Panc1 (cell line): ENCODE results near the gene SSC4D. TPM values are rescaled to one million over a fixed set of nuclear protein-coding genes. Genes with fewer than 3 reads are reported as not detected.
"Not testable (repeated sequence)": the region's sequence is repeated elsewhere in the genome, so short reads cannot be mapped to it uniquely, and the experiment has no call there.

Experiments
- ATAC-seq: fragments of 200-7000 bp; cut with Tn5 transposase; 2 replicates; pipeline ENCODE4 v1.9.1; 2020; ENCODE audit warnings: mild to moderate bottlenecking, moderate library complexity
- BruUV-seq: library from RNA; stranded (reverse); fragments of 400-500 nt; replicated peaks from 2 replicates; lab custom pipeline; 2021; lab: Mats Ljungman, UMichigan
- CTCF ChIA-PET: fragments of 300-600 bp; sonication (Branson Sonifier 250); formaldehyde crosslinking; loops from one replicate; lab custom pipeline; 2022; ENCODE audit warnings: antibody characterized with exemption; lab: Charles Lee
- POLR2A ChIA-PET: fragments of 300-600 bp; sonication (Branson Sonifier 250); formaldehyde crosslinking; loops from one replicate; lab custom pipeline; 2022; ENCODE audit warnings: antibody characterized with exemption; lab: Charles Lee
- DNase-seq: peaks from one replicate; pipeline ENCODE4 v3.0.0-alpha.2; 2010; ENCODE audit warnings: low read depth, low spot score
- H3K27ac ChIP-seq: 2 replicates; pipeline ENCODE4 v1.5.1; 2011; ENCODE audit warnings: mild to moderate bottlenecking, low read length, inconsistent platforms
- H3K27me3 ChIP-seq: fragments of 200-500 bp; sonication (Bioruptor generic); 2 replicates; pipeline ENCODE4 v1.6.0; 2014; ENCODE audit warnings: low read length, inconsistent platforms; ENCODE audit not compliant: control insufficient read depth, insufficient read depth
- H3K36me3 ChIP-seq: fragments of 200-500 bp; sonication (Bioruptor generic); 2 replicates; pipeline ENCODE4 v1.5.1; 2014; ENCODE audit warnings: inconsistent platforms, mild to moderate bottlenecking, low read length, moderate library complexity; ENCODE audit not compliant: control insufficient read depth, insufficient read depth
- H3K4me1 ChIP-seq: 2 replicates; pipeline ENCODE4 v1.5.1; 2011; ENCODE audit warnings: inconsistent platforms, mild to moderate bottlenecking, low read length, moderate library complexity; ENCODE audit not compliant: control insufficient read depth, insufficient read depth
- H3K4me3 ChIP-seq, 2 experiments: 2 replicates each; pipeline ENCODE4 v1.5.1; 2011 to 2012; ENCODE audit warnings: low read depth in 2 of 2, low read length in 2 of 2, mild to moderate bottlenecking in 2 of 2, inconsistent platforms in 1 of 2, moderate library complexity in 1 of 2
- H3K9me3 ChIP-seq: fragments of 200-500 bp; sonication (Bioruptor generic); 2 replicates; pipeline ENCODE4 v1.5.1; 2014; ENCODE audit warnings: low read depth, mild to moderate bottlenecking, inconsistent platforms, low read length, moderate library complexity; ENCODE audit not compliant: control insufficient read depth, insufficient read depth
- POLR2AphosphoS5 ChIP-seq: IDR thresholded peaks from 2 replicates; pipeline ENCODE4 v1.6.1; 2012; ENCODE audit warnings: mild to moderate bottlenecking, low read depth, low read length, moderate library complexity
- SIN3A ChIP-seq: IDR thresholded peaks from 2 replicates; pipeline ENCODE4 v1.6.1; 2012; ENCODE audit warnings: low read depth, mild to moderate bottlenecking, low read length, moderate library complexity, borderline replicate concordance; ENCODE audit not compliant: insufficient read depth
- TCF7L2 ChIP-seq: IDR thresholded peaks from 2 replicates; pipeline ENCODE4 v1.6.1; 2011; ENCODE audit warnings: mild to moderate bottlenecking, low read depth, low read length, inconsistent platforms
- in situ Hi-C: cut with HindIII; loops from 2 replicates; pipeline ENCODE4 v1.10.0; 2016; ENCODE audit warnings: low sequenced_read_pairs, low pct_unique_long_range_greater_than_20kb
- intact Hi-C: fragments of 100-400 bp; cut with micrococcal nuclease; formaldehyde crosslinking; loops from one replicate; pipeline ENCODE4 v1.10.0; 2022; ENCODE audit not compliant: unreplicated experiment
- total RNA-seq: library from RNA; stranded (reverse); gene quantifications from one replicate; pipeline ENCODE4 v1.2.1, GENCODE V29; 2021; ENCODE audit not compliant: unreplicated experiment
- TF ChIP-seq, protein P1 (sequence below), 2 experiments: IDR thresholded peaks; 2 replicates each; pipeline ENCODE4 v1.6.1; 2011 to 2012; ENCODE audit warnings: low read depth in 2 of 2, control low read depth in 1 of 2, low read length in 1 of 2, mild to moderate bottlenecking in 1 of 2, moderate library complexity in 1 of 2; ENCODE audit not compliant: insufficient read depth in 1 of 2
- TF ChIP-seq, protein P2 (sequence below): fragments of 450-650 bp; IDR thresholded peaks from 2 replicates; pipeline ENCODE4 v1.5.1; 2017; ENCODE audit warnings: mild to moderate bottlenecking

The SSC4D gene
- total RNA-seq, 1 experiment from 2014 or later = 1.6 TPM

DNA sequence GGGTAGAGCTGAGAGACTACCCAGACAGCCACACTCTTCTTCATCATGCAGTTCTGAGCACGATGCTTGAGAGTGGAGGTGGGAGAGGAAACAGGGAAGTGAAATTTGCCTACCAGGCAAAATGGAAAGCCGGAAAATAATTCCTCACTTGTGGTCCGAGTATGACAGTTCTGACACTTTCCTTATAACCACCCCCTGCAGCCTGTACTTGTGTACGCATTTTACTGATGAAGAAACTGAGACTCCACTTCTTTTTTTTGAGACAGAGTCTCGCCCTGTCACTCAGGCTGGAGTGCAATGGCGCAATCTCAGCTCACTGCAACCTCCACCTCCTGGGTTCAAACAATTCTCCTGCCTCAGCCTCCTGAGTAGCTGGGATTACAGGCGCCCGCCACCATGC, 6.4 kb downstream of the SSC4D start:
- CTCF ChIA-PET, H3K36me3 ChIP-seq, DNase-seq, POLR2A ChIA-PET, H3K4me3 ChIP-seq, intact Hi-C loops, H3K9me3 ChIP-seq, in situ Hi-C loops, ATAC-seq, H3K27me3 ChIP-seq, H3K27ac ChIP-seq, H3K4me1 ChIP-seq, BruUV-seq: not testable (repeated sequence)

DNA sequence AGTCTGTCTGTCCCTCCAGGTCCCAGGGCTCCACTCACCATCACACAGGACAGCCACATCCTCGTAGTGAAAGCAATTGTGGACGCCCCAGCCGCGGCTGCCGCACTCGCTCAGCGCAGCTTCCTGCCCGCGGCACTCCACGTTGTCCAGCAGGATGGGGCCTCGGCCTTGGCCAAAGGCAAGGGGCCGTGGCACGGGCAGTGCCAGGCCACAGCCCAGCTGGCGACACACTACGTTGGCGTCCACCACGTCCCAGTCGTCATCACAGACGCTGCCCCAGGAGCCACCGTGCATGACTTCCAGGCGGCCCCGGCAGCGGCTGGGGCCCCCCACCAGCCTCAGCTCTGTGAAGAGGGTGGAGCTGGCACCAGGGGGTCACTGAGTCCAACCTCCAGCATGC, 9.2 kb downstream of the SSC4D start:
- intact Hi-C loops (no loop called here), in situ Hi-C loops (no loop called here)
- POLR2A ChIA-PET = interaction anchor here (0.6 kb wide), 1 partner anchor 204 kb away, joined by 4 read pairs; no protein-coding TSS in a partner anchor
- ATAC-seq = no peak
- H3K4me3 ChIP-seq = no peak overlapping the region
- H3K27ac ChIP-seq = no peak overlapping the region
- no peaks in the 10 kb centered on the region for H3K27me3 ChIP-seq
- no peaks in the 10 kb centered on the region for H3K36me3 ChIP-seq
- CTCF ChIA-PET = no interaction called here
- DNase-seq = no peak
- BruUV-seq = no TSS peak
- H3K4me1 ChIP-seq = no peaks in the 10 kb centered on the region
- no peaks in the 10 kb centered on the region for H3K9me3 ChIP-seq
- TF ChIP-seq, protein P1, sequence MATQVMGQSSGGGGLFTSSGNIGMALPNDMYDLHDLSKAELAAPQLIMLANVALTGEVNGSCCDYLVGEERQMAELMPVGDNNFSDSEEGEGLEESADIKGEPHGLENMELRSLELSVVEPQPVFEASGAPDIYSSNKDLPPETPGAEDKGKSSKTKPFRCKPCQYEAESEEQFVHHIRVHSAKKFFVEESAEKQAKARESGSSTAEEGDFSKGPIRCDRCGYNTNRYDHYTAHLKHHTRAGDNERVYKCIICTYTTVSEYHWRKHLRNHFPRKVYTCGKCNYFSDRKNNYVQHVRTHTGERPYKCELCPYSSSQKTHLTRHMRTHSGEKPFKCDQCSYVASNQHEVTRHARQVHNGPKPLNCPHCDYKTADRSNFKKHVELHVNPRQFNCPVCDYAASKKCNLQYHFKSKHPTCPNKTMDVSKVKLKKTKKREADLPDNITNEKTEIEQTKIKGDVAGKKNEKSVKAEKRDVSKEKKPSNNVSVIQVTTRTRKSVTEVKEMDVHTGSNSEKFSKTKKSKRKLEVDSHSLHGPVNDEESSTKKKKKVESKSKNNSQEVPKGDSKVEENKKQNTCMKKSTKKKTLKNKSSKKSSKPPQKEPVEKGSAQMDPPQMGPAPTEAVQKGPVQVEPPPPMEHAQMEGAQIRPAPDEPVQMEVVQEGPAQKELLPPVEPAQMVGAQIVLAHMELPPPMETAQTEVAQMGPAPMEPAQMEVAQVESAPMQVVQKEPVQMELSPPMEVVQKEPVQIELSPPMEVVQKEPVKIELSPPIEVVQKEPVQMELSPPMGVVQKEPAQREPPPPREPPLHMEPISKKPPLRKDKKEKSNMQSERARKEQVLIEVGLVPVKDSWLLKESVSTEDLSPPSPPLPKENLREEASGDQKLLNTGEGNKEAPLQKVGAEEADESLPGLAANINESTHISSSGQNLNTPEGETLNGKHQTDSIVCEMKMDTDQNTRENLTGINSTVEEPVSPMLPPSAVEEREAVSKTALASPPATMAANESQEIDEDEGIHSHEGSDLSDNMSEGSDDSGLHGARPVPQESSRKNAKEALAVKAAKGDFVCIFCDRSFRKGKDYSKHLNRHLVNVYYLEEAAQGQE (IDR thresholded peaks at IDR 0.05; ENCODE audit: insufficient read depth in 1 of 2, low read depth in 2 of 2, low read length in 1 of 2) = no peak
- TF ChIP-seq TCF7L2 = no peak
- TF ChIP-seq, protein P2, sequence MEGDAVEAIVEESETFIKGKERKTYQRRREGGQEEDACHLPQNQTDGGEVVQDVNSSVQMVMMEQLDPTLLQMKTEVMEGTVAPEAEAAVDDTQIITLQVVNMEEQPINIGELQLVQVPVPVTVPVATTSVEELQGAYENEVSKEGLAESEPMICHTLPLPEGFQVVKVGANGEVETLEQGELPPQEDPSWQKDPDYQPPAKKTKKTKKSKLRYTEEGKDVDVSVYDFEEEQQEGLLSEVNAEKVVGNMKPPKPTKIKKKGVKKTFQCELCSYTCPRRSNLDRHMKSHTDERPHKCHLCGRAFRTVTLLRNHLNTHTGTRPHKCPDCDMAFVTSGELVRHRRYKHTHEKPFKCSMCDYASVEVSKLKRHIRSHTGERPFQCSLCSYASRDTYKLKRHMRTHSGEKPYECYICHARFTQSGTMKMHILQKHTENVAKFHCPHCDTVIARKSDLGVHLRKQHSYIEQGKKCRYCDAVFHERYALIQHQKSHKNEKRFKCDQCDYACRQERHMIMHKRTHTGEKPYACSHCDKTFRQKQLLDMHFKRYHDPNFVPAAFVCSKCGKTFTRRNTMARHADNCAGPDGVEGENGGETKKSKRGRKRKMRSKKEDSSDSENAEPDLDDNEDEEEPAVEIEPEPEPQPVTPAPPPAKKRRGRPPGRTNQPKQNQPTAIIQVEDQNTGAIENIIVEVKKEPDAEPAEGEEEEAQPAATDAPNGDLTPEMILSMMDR = no peak
- TF ChIP-seq SIN3A = no peak
- no peak for TF ChIP-seq POLR2AphosphoS5

DNA sequence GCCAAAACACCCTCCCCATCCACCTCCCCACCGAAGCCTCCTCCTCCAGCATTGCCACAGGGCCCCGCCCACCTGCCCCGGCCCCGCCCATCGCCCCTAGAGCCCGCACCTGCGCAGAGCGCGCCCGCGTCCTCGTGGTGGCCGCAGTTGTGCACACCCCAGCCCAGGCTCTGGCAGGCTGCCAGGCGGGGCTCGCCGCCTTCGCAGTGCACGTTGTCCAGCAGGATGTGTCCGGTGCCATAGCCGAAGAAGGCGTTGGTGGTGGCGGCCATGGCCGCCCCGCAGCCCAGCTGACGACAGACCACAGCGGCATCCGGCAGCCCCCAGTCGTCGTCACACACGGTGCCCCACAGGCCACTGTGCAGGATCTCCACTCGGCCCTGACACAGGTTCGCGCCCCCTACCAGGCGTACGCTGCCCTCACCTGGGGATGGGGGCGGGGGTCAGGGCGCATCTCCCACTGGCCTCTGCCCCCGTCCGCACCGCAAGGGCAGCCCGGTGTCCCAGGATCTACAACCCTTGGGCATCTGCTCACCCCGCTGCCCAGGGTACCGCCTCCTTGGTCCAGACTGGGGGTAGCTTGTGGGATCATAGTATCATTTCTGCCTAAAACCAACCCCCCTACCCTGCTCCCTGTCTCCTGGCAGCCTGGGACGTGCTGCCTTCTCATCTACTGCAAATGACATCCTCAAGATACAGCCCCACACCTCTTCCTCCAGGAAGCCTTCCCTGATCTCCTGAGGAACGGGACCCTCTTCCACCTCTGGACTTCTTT, 11.9 kb downstream of the SSC4D start:
- ChIA-PET POLR2A (interaction anchor here (0.6 kb wide), 2 partner anchors 28 to 34 kb away, joined by 3 to 4 read pairs; no protein-coding TSS in a partner anchor), CTCF (no interaction called here)
- intact Hi-C loops = no loop called here
- ATAC-seq (peak; percentile 79), DNase-seq (no peak)
- Histone ChIP-seq H3K36me3 (no peaks in the 10 kb centered on the region), H3K27ac (peak overlapping the region; percentile 87), H3K27me3 (no peaks in the 10 kb centered on the region), H3K9me3 (no peaks in the 10 kb centered on the region), H3K4me3 (peak overlapping the region; percentile 63 to 75), H3K4me1 (peaks cover 2% of the 10 kb centered on the region; the same call in 1 of the 2 replicates)
- in situ Hi-C loops = no loop called here
- no TSS peak for BruUV-seq
- TF ChIP-seq, protein P2 = no peak
- peak; percentile 83 for TF ChIP-seq POLR2AphosphoS5
- TF ChIP-seq, protein P1 (IDR thresholded peaks at IDR 0.05; ENCODE audit: insufficient read depth in 1 of 2, low read depth in 2 of 2, low read length in 1 of 2) = no peak
